Measurements from ENCODE around the gene SDF2. TPM values are rescaled to one million over a fixed set of nuclear protein-coding genes. Genes with fewer than 3 reads are reported as not detected.

Gene SDF2, protein sequence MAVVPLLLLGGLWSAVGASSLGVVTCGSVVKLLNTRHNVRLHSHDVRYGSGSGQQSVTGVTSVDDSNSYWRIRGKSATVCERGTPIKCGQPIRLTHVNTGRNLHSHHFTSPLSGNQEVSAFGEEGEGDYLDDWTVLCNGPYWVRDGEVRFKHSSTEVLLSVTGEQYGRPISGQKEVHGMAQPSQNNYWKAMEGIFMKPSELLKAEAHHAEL
- 10 to 100 TPM; 42.3 to 43.1 TPM for total RNA-seq

DNA sequence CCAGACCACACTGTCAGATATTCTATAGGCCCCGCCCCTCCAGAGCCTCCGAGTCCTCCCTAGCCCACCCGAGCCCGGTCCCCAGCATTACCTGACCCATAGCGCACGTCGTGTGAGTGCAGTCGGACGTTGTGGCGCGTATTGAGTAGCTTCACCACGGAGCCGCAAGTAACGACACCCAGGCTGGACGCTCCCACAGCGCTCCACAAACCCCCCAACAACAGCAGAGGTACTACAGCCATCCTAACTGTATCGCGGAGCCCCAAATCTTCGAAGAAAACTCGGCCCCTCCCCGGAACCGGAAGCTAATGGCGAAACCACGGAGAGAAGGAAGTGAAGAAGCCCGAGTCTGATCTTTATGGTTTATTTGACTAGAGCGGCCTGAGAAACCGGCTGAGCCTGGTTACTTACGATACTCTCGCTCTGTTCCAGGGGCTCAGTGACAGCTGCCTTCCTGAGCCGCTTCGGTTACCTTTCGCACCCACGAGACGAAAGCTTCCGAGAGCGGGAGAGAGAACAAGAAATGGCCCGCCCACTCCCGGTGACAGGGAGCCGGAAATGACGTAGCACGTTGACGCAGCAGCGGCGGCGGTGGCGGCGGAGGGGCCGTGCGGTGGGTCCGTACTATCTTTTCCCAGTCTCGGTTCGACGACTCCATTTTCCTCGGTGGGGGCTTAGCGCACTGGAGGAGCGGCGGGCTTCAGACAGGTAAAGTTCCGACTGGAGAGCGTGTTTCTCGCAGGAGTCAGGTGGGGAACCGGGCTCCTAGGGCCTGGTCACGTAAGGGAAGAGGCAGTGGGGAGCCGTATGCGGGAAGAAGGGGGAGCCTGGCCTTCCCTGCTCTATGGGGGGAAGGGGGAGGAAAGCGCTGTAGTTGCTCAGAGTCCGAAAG is at the start of gene SDF2, which contains the start of gene SUPT6H:
SDF2 (minus strand) TSS at position 272 of the 892 bp plus-strand sequence; CDS start at position 242, 30 bp downstream.
SUPT6H (plus strand) TSS at position 571 of the 892 bp plus-strand sequence. CDS start 11,197 bp downstream, outside the sequence.

DNA sequence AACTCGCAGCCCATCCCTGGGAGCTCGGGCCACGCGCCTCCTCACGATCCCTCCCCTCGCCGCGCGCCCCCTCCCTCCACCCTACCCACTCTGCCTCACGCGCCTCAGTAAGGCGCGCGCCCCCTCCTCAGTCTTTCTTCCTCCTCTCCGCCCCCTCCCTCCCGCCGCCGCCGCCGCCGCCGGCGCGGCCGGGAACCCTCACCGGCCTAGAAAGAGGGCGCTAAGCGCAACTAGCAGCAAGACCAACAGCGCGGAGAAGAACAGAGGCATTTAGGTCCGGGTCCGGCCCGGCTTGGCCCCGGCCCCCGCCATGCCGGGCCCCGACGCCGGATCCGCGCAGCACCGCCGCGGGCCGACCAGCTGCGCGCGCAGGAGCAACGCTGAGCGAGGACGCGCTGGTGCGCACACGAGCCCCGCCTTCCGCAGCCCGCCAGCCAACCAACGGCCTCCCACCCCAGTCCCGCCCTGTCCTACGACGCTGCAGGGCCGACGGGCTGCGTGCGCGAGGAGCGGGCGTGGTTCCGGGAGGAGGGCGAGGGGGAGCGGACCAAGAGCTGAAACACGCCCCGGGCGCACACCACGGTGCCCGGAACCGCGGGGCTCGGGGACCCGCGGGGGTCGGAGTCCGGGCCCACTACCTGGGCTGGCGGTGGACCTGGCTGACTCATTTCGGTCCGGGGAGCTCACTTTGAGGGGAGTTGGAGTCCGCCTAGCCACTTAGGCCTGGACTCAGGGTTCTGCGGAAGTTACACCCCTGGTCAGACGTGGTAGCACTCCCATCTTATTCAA is 16.7 kb downstream of the SDF2 start, which contains the start of gene BLTP2:
BLTP2 (minus strand) TSS at position 372 of the 789 bp plus-strand sequence; CDS start at position 270, 102 bp downstream.

DNA sequence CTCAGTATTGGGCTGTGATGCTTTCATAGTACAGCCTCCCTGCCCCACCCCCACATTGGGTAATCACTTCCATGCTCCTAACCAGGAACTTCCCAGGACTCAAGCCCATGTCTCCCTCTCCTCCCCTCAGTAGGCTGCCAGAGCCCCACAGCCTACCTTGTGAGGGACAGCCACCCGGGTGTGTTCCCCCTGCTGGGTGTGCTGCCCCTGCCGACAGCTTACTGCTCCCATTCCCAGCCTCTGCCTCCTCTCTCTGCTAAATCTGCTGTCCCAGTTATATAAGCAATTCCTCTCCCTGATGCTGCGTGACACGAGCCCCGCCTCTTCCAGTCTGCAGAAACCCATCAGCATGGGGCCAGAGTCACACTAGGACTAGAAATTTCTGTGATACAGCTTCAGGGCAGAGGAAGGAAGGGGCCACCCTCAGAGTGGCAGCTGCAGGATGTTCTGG is 47.8 kb downstream of the SDF2 start, which contains the start of gene RSKR:
RSKR (minus strand) TSS at position 255 of the 451 bp plus-strand sequence; CDS start at position 231, 24 bp downstream.

DNA sequence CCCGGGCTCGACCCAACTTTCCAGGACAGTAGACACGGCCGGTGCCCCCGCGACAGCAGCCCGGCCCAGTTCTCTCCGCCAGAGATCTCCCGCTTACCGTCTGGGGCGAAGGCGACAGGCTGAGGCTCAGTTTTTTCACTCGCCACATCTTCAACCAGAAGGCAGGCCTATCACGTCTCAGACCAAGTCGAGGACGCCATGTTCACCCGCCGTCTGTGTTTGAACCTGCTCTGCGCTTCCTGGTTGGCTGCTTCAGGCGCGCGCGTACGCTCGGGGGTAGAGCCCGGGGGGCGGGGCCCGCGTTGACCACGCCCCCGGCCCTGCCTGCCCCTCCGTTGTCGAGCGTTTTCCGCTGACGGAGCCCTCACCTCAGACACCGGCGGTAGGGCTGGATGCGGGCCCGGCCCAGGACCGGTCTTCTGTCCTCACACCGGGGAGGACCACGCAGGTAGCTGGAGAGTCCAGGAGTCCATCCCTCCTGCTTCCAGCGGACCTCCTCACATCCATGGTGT is 62.9 kb downstream of the SDF2 start, which contains the start of gene SPAG5:
SPAG5 (minus strand) TSS at position 227 of the 512 bp plus-strand sequence; CDS start at position 148, 79 bp downstream.

Other genes with a start within 250 kb of the SDF2 start
- not detected for gene SLC13A2, start 188.3 kb downstream of the SDF2 start, total RNA-seq
- not detected for gene FOXN1, start 155.6 kb downstream of the SDF2 start, total RNA-seq
- gene UNC119, start 109.3 kb downstream of the SDF2 start, total RNA-seq, result 10 to 100 TPM; 54.4 to 54.5 TPM
- 10 to 100 TPM; 57.2 to 59.1 TPM for gene PIGS, start 90.4 kb downstream of the SDF2 start, total RNA-seq
- gene ALDOC, start 85.0 kb downstream of the SDF2 start, total RNA-seq, result 100 to 1,000 TPM; 147 to 148 TPM
- gene SPAG5, start 62.9 kb downstream of the SDF2 start, total RNA-seq, result 10 to 100 TPM; 92.3 to 93.3 TPM
- 10 to 100 TPM; 18.3 to 19.2 TPM for gene RSKR, start 47.7 kb downstream of the SDF2 start, total RNA-seq
- 100 to 1,000 TPM; 115 to 126 TPM for gene BLTP2, start 16.7 kb downstream of the SDF2 start, total RNA-seq
- gene SUPT6H, start 299 bp upstream of the SDF2 start, total RNA-seq, result 10 to 100 TPM; 66.4 to 70.2 TPM
- gene PROCA1, start 50.0 kb upstream of the SDF2 start, total RNA-seq, result 1 to 10 TPM; 7.3 to 8.2 TPM
- gene RAB34, start 56.0 kb upstream of the SDF2 start, total RNA-seq, result 10 to 100 TPM in 1 of 2 experiments, 1 to 10 TPM in 1; 9.8 to 11.8 TPM
- gene RPL23A, start 58.1 kb upstream of the SDF2 start, total RNA-seq, result 1,000 to 10,000 TPM; 2,967 to 3,139 TPM
- gene TLCD1, start 64.3 kb upstream of the SDF2 start, total RNA-seq, result 1 to 10 TPM; 1.3 to 2.2 TPM
- gene NEK8, start 66.9 kb upstream of the SDF2 start, total RNA-seq, result 1 to 10 TPM; 7.1 to 7.4 TPM
- gene TRAF4, start 82.1 kb upstream of the SDF2 start, total RNA-seq, result 10 to 100 TPM; 46.4 to 51.9 TPM
- gene FAM222B, start 180.9 kb upstream of the SDF2 start, total RNA-seq, result 10 to 100 TPM; 16.8 to 18.7 TPM
- 10 to 100 TPM; 32.4 to 38.9 TPM for gene ERAL1, start 193.1 kb upstream of the SDF2 start, total RNA-seq
- gene FLOT2, start 235.8 kb upstream of the SDF2 start, total RNA-seq, result 100 to 1,000 TPM; 200 to 210 TPM
- gene DHRS13, start 241.2 kb upstream of the SDF2 start, total RNA-seq, result 10 to 100 TPM; 29.7 to 30.2 TPM

All from activated naive CD4-positive, alpha-beta T cell treated with anti-CD3 and anti-CD28 coated beads, Interleukin-2, amount 10 ng/mL, durations not matched to agents 5 hours and 36 hours (primary cell).